Duodenal mucosa (tissue), 2 donors: ENCODE measurements around the gene OGFOD3.

Experiments
- H3K27ac ChIP-seq: one replicate; pipeline ENCODE4 v1.7.0; 2013; ENCODE audit warnings: low read depth, low read length
- H3K27me3 ChIP-seq, 2 donors: one replicate each; pipeline ENCODE4 v1.7.0; 2013; ENCODE audit warnings: low read length in 2 of 2, control low read depth in 1 of 2; ENCODE audit not compliant: insufficient read depth in 2 of 2, control insufficient read depth in 1 of 2
- H3K36me3 ChIP-seq, 2 donors: one replicate each; pipeline ENCODE4 v1.7.0; 2013; ENCODE audit warnings: low read length in 2 of 2, control low read depth in 1 of 2; ENCODE audit not compliant: insufficient read depth in 2 of 2, control insufficient read depth in 1 of 2
- H3K4me1 ChIP-seq, 2 donors: one replicate each; pipeline ENCODE4 v1.7.0; 2013; ENCODE audit warnings: low read length in 2 of 2, control low read depth in 1 of 2; ENCODE audit not compliant: insufficient read depth in 2 of 2, control insufficient read depth in 1 of 2
- H3K4me3 ChIP-seq, 2 donors: one replicate each; pipeline ENCODE4 v1.7.0; 2013; ENCODE audit warnings: low read length in 2 of 2, low read depth in 1 of 2
- H3K9ac ChIP-seq, 2 donors: one replicate each; pipeline ENCODE4 v1.7.0; 2013; ENCODE audit warnings: low read length in 2 of 2, low read depth in 1 of 2
- H3K9me3 ChIP-seq, 2 donors: one replicate each; pipeline ENCODE4 v1.7.0; 2013; ENCODE audit warnings: low read length in 2 of 2, control low read depth in 1 of 2; ENCODE audit not compliant: control insufficient read depth in 1 of 2

The OGFOD3 gene

GRCh38 chr17:82407255-82407654, 11.1 kb downstream of the OGFOD3 start:
- no peaks in the 10 kb centered on the region for H3K9me3 ChIP-seq
- H3K4me3 ChIP-seq: no peak overlapping the region
- H3K9ac ChIP-seq: no peak overlapping the region
- no peak overlapping the region for H3K27ac ChIP-seq
- no peaks in the 10 kb centered on the region for H3K4me1 ChIP-seq
- H3K27me3 ChIP-seq: no peaks in the 10 kb centered on the region
- peaks cover 7 to 22% of the 10 kb centered on the region in 2 donors for H3K36me3 ChIP-seq

GRCh38 chr17:82406131-82406671, 12.2 kb downstream of the OGFOD3 start:
- H3K27me3 ChIP-seq: no peaks in the 10 kb centered on the region
- H3K27ac ChIP-seq: no peak overlapping the region
- no peak overlapping the region for H3K9ac ChIP-seq
- H3K4me3 ChIP-seq: no peak overlapping the region
- no peaks in the 10 kb centered on the region for H3K9me3 ChIP-seq
- peaks cover 7 to 18% of the 10 kb centered on the region in 2 donors for H3K36me3 ChIP-seq
- H3K4me1 ChIP-seq: no peaks in the 10 kb centered on the region

- Histone ChIP-seq H3K27me3 (no peaks in the 10 kb centered on the region), H3K4me1 (no peaks in the 10 kb centered on the region), H3K9me3 (no peaks in the 10 kb centered on the region), H3K9ac (no peak overlapping the region), H3K4me3 (no peak overlapping the region), H3K36me3 (peaks cover 7 to 17% of the 10 kb centered on the region in 2 donors), H3K27ac (no peak overlapping the region)
Measured at GRCh38 chr17:82405051-82405450, 13.3 kb downstream of the OGFOD3 start.

- Histone ChIP-seq H3K36me3 (peaks cover 7 to 18% of the 10 kb centered on the region in 2 donors), H3K4me1 (no peaks in the 10 kb centered on the region), H3K27ac (no peak overlapping the region), H3K9ac (no peak overlapping the region), H3K4me3 (no peak overlapping the region), H3K27me3 (no peaks in the 10 kb centered on the region), H3K9me3 (no peaks in the 10 kb centered on the region)
Measured at GRCh38 chr17:82403662-82404660, 14.4 kb downstream of the OGFOD3 start.

GRCh38 chr17:82402865-82403264, 15.5 kb downstream of the OGFOD3 start:
- Histone ChIP-seq H3K4me1 (no peaks in the 10 kb centered on the region), H3K9me3 (no peaks in the 10 kb centered on the region), H3K9ac (no peak overlapping the region), H3K4me3 (no peak overlapping the region), H3K27me3 (no peaks in the 10 kb centered on the region), H3K27ac (no peak overlapping the region), H3K36me3 (peaks cover 7 to 16% of the 10 kb centered on the region in 2 donors)

GRCh38 chr17:82400830-82401229, 17.6 kb downstream of the OGFOD3 start:
- peaks cover 4 to 20% of the 10 kb centered on the region in 2 donors for H3K36me3 ChIP-seq
- H3K27ac ChIP-seq: no peak overlapping the region
- no peaks in the 10 kb centered on the region for H3K27me3 ChIP-seq
- H3K4me3 ChIP-seq: no peak overlapping the region
- no peak overlapping the region for H3K9ac ChIP-seq
- H3K9me3 ChIP-seq: no peaks in the 10 kb centered on the region
- H3K4me1 ChIP-seq: no peaks in the 10 kb centered on the region

- no peaks in the 10 kb centered on the region for H3K4me1 ChIP-seq
- H3K9ac ChIP-seq: no peak overlapping the region
- no peak overlapping the region for H3K27ac ChIP-seq
- H3K4me3 ChIP-seq: no peak overlapping the region
- no peaks in the 10 kb centered on the region for H3K9me3 ChIP-seq
- H3K27me3 ChIP-seq: no peaks in the 10 kb centered on the region
- H3K36me3 ChIP-seq: peaks cover 4 to 20% of the 10 kb centered on the region in 2 donors
Measured at GRCh38 chr17:82400206-82400605, 18.2 kb downstream of the OGFOD3 start.

- no peak overlapping the region for H3K27ac ChIP-seq
- H3K27me3 ChIP-seq: no peaks in the 10 kb centered on the region
- no peaks in the 10 kb centered on the region for H3K4me1 ChIP-seq
- no peak overlapping the region for H3K9ac ChIP-seq
- H3K36me3 ChIP-seq: peaks cover 4 to 22% of the 10 kb centered on the region in 2 donors
- H3K4me3 ChIP-seq: no peak overlapping the region
- H3K9me3 ChIP-seq: no peaks in the 10 kb centered on the region
Measured at GRCh38 chr17:82399601-82400101, 18.7 kb downstream of the OGFOD3 start.

- Histone ChIP-seq H3K27ac (no peak overlapping the region), H3K4me3 (no peak overlapping the region), H3K27me3 (no peaks in the 10 kb centered on the region), H3K9ac (no peak overlapping the region), H3K4me1 (no peaks in the 10 kb centered on the region), H3K9me3 (no peaks in the 10 kb centered on the region), H3K36me3 (peaks cover 4 to 22% of the 10 kb centered on the region in 2 donors)
Measured at GRCh38 chr17:82399041-82399441, 19.3 kb downstream of the OGFOD3 start.
